ENCODE data around the gene OR2V2.

DNA sequence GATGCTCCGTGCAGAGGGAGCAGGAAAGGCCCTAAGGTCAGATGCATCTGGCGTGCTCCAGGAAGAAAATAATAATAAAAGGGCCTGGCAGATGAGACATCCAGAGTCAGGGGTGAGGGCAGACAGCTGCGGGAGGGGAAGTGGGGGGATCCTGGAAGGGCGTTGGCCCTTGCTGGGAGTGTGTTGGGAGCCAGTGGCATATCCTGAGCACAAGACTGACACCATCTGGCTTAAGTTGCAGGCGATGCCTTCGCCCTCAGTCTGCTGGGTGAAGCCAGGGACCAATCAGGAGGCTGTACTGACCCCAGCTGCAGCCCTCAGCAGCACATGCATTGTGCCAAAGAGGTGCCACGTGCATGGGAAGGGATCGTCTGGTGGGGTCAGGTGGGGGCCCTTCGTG, 3.8 kb downstream of the OR2V2 start:
- TF ChIP-seq, protein P1, sequence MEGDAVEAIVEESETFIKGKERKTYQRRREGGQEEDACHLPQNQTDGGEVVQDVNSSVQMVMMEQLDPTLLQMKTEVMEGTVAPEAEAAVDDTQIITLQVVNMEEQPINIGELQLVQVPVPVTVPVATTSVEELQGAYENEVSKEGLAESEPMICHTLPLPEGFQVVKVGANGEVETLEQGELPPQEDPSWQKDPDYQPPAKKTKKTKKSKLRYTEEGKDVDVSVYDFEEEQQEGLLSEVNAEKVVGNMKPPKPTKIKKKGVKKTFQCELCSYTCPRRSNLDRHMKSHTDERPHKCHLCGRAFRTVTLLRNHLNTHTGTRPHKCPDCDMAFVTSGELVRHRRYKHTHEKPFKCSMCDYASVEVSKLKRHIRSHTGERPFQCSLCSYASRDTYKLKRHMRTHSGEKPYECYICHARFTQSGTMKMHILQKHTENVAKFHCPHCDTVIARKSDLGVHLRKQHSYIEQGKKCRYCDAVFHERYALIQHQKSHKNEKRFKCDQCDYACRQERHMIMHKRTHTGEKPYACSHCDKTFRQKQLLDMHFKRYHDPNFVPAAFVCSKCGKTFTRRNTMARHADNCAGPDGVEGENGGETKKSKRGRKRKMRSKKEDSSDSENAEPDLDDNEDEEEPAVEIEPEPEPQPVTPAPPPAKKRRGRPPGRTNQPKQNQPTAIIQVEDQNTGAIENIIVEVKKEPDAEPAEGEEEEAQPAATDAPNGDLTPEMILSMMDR (IDR thresholded peaks at IDR 0.05; ENCODE audit: low read depth, low read length, missing input control): no peak
- TF ChIP-seq RXRA (IDR thresholded peaks at IDR 0.05): no peak

All from liver (tissue), 3 donors.